IMR-90 (cell line): ENCODE data around the gene TUBB6. TPM values are rescaled to one million over a fixed set of nuclear protein-coding genes. Genes with fewer than 3 reads are reported as not detected.

Source experiments
- ATAC-seq: fragments of 200-7000 bp; cut with Tn5 transposase; 2 replicates; pipeline ENCODE4 v1.9.1; 2020; ENCODE audit warnings: low read depth, mild to moderate bottlenecking, moderate library complexity
- BruUV-seq: library from RNA; stranded (reverse); fragments of 400-500 nt; replicated peaks from 2 replicates; lab custom pipeline; 2021; lab: Mats Ljungman, UMichigan
- CTCF ChIA-PET: fragments of 300-600 bp; formaldehyde crosslinking; extraction: SDS; loops from one replicate; lab custom pipeline; 2021; ENCODE audit warnings: antibody characterized with exemption; lab: Yijun Ruan, JAX
- POLR2A ChIA-PET: fragments of 300-600 bp; sonication (Branson Sonifier 250); formaldehyde crosslinking; loops from one replicate; lab custom pipeline; 2022; ENCODE audit warnings: antibody characterized with exemption; ENCODE audit not compliant: unreplicated experiment; lab: Charles Lee
- DNase-seq: peaks from one replicate; pipeline ENCODE4 v3.0.0; 2013
- H2AFZ ChIP-seq: replicated peaks from 2 replicates; pipeline ENCODE3; 2013; ENCODE audit warnings: low read length, mild to moderate bottlenecking; ENCODE audit not compliant: poor library complexity
- H2AK5ac ChIP-seq: 2 replicates; pipeline ENCODE4 v1.6.1; 2013; ENCODE audit warnings: low read depth, low read length, inconsistent platforms
- H2AK9ac ChIP-seq: replicated peaks from 2 replicates; pipeline ENCODE3; 2013; ENCODE audit warnings: mild to moderate bottlenecking, low read depth, low read length, moderate library complexity; ENCODE audit not compliant: poor library complexity
- H2BK120ac ChIP-seq: 2 replicates; pipeline ENCODE4 v1.6.1; 2013; ENCODE audit warnings: low read depth, low read length, inconsistent platforms
- H2BK15ac ChIP-seq: 3 replicates; pipeline ENCODE4 v1.6.1; 2013; ENCODE audit warnings: low read depth, low read length, inconsistent platforms
- H2BK20ac ChIP-seq: 2 replicates; pipeline ENCODE4 v1.6.1; 2013; ENCODE audit warnings: low read depth, mild to moderate bottlenecking, inconsistent platforms, low read length, moderate library complexity
- H2BK5ac ChIP-seq: 2 replicates; pipeline ENCODE4 v1.6.1; 2013; ENCODE audit warnings: mild to moderate bottlenecking, low read depth, low read length, inconsistent platforms; ENCODE audit not compliant: poor library complexity, severe bottlenecking
- H3K14ac ChIP-seq: replicated peaks from 2 replicates; pipeline ENCODE4 v1.6.1; 2013; ENCODE audit warnings: low read depth, low read length, inconsistent platforms
- H3K18ac ChIP-seq: 2 replicates; pipeline ENCODE4 v1.6.1; 2013; ENCODE audit warnings: low read depth, low read length, control low read depth
- H3K23ac ChIP-seq: 2 replicates; pipeline ENCODE4 v1.6.1; 2013; ENCODE audit warnings: low read depth, low read length, inconsistent platforms
- H3K27ac ChIP-seq: 2 replicates; pipeline ENCODE4 v1.5.1; 2013; ENCODE audit warnings: mild to moderate bottlenecking, control low read depth, low read length; ENCODE audit not compliant: insufficient read depth
- H3K27me3 ChIP-seq: 2 replicates; pipeline ENCODE4 v1.6.1; 2013; ENCODE audit warnings: low read length; ENCODE audit not compliant: control insufficient read depth, insufficient read depth
- H3K36me3 ChIP-seq: 2 replicates; pipeline ENCODE4 v1.6.1; 2013; ENCODE audit warnings: low read length, mixed read lengths; ENCODE audit not compliant: control insufficient read depth, insufficient read depth
- H3K4ac ChIP-seq: 2 replicates; pipeline ENCODE4 v1.6.1; 2013; ENCODE audit warnings: low read depth, low read length, inconsistent platforms
- H3K4me1 ChIP-seq: 2 replicates; pipeline ENCODE4 v1.6.1; 2013; ENCODE audit warnings: low read length, mixed read lengths; ENCODE audit not compliant: control insufficient read depth, insufficient read depth
- H3K4me2 ChIP-seq: 2 replicates; pipeline ENCODE4 v1.6.1; 2013; ENCODE audit warnings: low read depth, mild to moderate bottlenecking, control low read depth, low read length, moderate library complexity
- H3K4me3 ChIP-seq: 2 replicates; pipeline ENCODE4 v1.5.1; 2013; ENCODE audit warnings: low read depth, mild to moderate bottlenecking, control low read depth, low read length, moderate library complexity; ENCODE audit not compliant: insufficient read depth
- H3K56ac ChIP-seq: 2 replicates; pipeline ENCODE4 v1.6.1; 2013; ENCODE audit warnings: low read length, inconsistent platforms; ENCODE audit not compliant: insufficient read depth; ENCODE audit errors: extremely low read depth
- H3K79me1 ChIP-seq, 2 experiments: 2 replicates each; pipeline ENCODE4 v1.6.1; 2013; ENCODE audit warnings: low read length in 2 of 2, inconsistent platforms in 1 of 2, low read depth in 1 of 2
- H3K9ac ChIP-seq: 2 replicates; pipeline ENCODE4 v1.6.1; 2013; ENCODE audit warnings: low read depth, low read length, control low read depth
- H3K9me1 ChIP-seq: 2 replicates; pipeline ENCODE4 v1.6.1; 2013; ENCODE audit warnings: low read length, inconsistent platforms; ENCODE audit not compliant: insufficient read depth
- H3K9me3 ChIP-seq: 2 replicates; pipeline ENCODE4 v1.6.1; 2013; ENCODE audit warnings: low read length; ENCODE audit not compliant: control insufficient read depth, insufficient read depth
- H4K20me1 ChIP-seq: 2 replicates; pipeline ENCODE4 v1.6.1; 2013; ENCODE audit warnings: low read length, inconsistent platforms; ENCODE audit not compliant: insufficient read depth
- H4K5ac ChIP-seq: 2 replicates; pipeline ENCODE4 v1.6.1; 2013; ENCODE audit warnings: mild to moderate bottlenecking, low read depth, low read length, control low read depth
- H4K8ac ChIP-seq, 2 experiments: 2 replicates each; pipeline ENCODE4 v1.6.1; 2013; ENCODE audit warnings: low read depth in 2 of 2, low read length in 2 of 2, control low read depth in 1 of 2, inconsistent platforms in 1 of 2
- H4K91ac ChIP-seq: 2 replicates; pipeline ENCODE4 v1.6.1; 2013; ENCODE audit warnings: low read depth, low read length, inconsistent platforms; ENCODE audit not compliant: insufficient read depth
- BHLHE40 ChIP-seq: fragments of 150-350 bp; IDR thresholded peaks from 2 replicates; pipeline ENCODE4 v1.6.1; 2016; ENCODE audit warnings: mild to moderate bottlenecking, low read depth, low read length
- CEBPB ChIP-seq: IDR thresholded peaks from 2 replicates; pipeline ENCODE4 v1.6.1; 2012; ENCODE audit warnings: low read depth, low read length, improper control_type of control experiment
- MAFK ChIP-seq: IDR thresholded peaks from 2 replicates; pipeline ENCODE4 v1.6.1; 2012; ENCODE audit warnings: low read depth, low read length, improper control_type of control experiment
- MXI1 ChIP-seq: IDR thresholded peaks from 2 replicates; pipeline ENCODE4 v1.6.1; 2012; ENCODE audit warnings: low read depth, mild to moderate bottlenecking, low read length, moderate library complexity, borderline replicate concordance
- POLR2A ChIP-seq: IDR thresholded peaks from 2 replicates; pipeline ENCODE4 v1.6.1; 2012; ENCODE audit warnings: mild to moderate bottlenecking, low read depth, low read length
- RFX5 ChIP-seq: IDR thresholded peaks from 2 replicates; pipeline ENCODE4 v1.8.0; 2012; ENCODE audit warnings: low read depth, mild to moderate bottlenecking, low read length, moderate library complexity
- SMC3 ChIP-seq: fragments of 150-350 bp; IDR thresholded peaks from 2 replicates; pipeline ENCODE4 v1.6.1; 2016; ENCODE audit warnings: low read depth, mild to moderate bottlenecking, antibody characterized with exemption, low read length, moderate library complexity
- WGBS, 2 experiments: methylation state at CpG; one replicate each; pipeline versions ENCODE4 v1.1.5 to v1.1.7; 2013; ENCODE audit warnings: missing lambda C conversion rate in 2 of 2; ENCODE audit not compliant: insufficient read length in 1 of 2; ENCODE audit errors: extremely low coverage in 2 of 2; 5-methylcytosine and 5-hydroxymethylcytosine counted together
- dilution Hi-C: fragments of 300-500 bp; cut with HindIII; formaldehyde crosslinking; loops from one replicate; pipeline ENCODE4 v1.14.3; 2018; ENCODE audit warnings: low sequenced_read_pairs; ENCODE audit not compliant: unreplicated experiment
- in situ Hi-C: fragments of 300-500 bp; cut with MboI; formaldehyde crosslinking; loops from 3 replicates; pipeline ENCODE4 v1.14.3; 2019; ENCODE audit warnings: low sequenced_read_pairs, inconsistent platforms, mixed read lengths
- intact Hi-C: fragments of 100-400 bp; cut with micrococcal nuclease; formaldehyde crosslinking; loops from 2 replicates; pipeline ENCODE4 v1.10.0; 2022
- polyA plus RNA-seq, 3 experiments: library from polyadenylated mRNA; depleted of rRNA; stranded (reverse); fragments of >200 nt; gene quantifications; 2 replicates each; pipeline ENCODE4 v1.2.3, GENCODE V29; 2012; ENCODE audit warnings: low replicate concordance in 1 of 3
- total RNA-seq: library from RNA; depleted of rRNA; stranded (reverse); fragments of >200 nt; gene quantifications from 2 replicates; pipeline ENCODE4 v1.2.3, GENCODE V29; 2012
- TF ChIP-seq, protein P1 (sequence below): fragments of 150-350 bp; IDR thresholded peaks from 2 replicates; pipeline ENCODE4 v1.6.1; 2016; ENCODE audit warnings: low read depth, mild to moderate bottlenecking, low read length, moderate library complexity, borderline replicate concordance
- TF ChIP-seq, protein P2 (sequence below): fragments of 150-350 bp; IDR thresholded peaks from 2 replicates; pipeline ENCODE4 v1.6.1; 2017; ENCODE audit warnings: mild to moderate bottlenecking, antibody characterized with exemption, low read length, low read depth
- TF ChIP-seq, protein P3 (sequence below): conservative IDR thresholded peaks from 2 replicates; pipeline ENCODE4 v1.5.1; 2012; ENCODE audit warnings: mild to moderate bottlenecking, low read depth, low read length, improper control_type of control experiment

TUBB6 gene
- total and polyA plus RNA-seq, 2 of the 4 experiments (the other 2 are of a cell fraction), result 927 to 1,040 TPM

DNA sequence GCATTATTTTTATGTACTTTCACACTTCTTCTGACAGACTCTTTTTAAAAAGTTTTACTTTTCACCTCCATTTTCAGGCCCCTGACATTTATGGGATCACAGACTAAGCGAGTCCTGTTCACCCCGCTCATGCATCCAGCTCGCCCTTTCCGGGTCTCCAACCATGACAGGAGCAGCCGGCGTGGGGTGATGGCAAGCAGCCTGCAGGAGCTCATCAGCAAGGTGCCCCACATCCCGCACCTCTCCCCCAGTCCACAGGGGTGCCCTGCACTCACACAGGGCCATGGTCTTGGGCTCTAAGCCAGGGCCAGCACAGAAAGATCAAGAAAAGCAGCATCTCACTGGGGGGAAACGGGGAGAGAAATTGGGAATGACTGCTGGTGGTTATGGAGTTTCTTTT is 45.3 kb upstream of the TUBB6 start (continued):
- TF ChIP-seq MXI1 (no peak), POLR2A (no peak), MAFK (no peak), RFX5 (no peak)

DNA sequence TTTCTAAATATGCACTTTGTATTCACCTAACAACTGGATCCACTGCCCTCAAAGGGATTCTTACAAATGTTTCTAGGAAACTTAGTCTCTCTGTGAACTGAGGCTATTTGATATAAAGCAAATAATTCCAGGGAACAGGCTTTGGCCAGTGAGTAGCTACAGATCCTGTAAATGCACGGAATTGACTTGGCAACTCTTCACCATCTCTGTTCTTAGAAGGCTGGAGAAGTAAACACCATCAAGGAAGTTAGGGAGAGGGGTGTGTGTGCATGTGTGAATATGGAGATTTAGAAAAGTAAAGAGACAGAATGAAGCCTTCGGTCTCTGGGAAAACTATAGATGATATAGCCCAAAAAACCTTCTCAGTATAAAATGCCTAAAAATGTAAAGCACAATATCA is 43.2 kb upstream of the TUBB6 start:
- H3K79me1 ChIP-seq, result no peaks in the 10 kb centered on the region
- H3K4me1 ChIP-seq, result no peaks in the 10 kb centered on the region
- intact Hi-C loops, result no loop called here
- no peak overlapping the region for H2BK20ac ChIP-seq
- H2AK9ac ChIP-seq, result no peak overlapping the region
- ChIA-PET CTCF (no interaction called here), POLR2A (no interaction called here)
- no peaks in the 10 kb centered on the region for H3K36me3 ChIP-seq
- H3K9ac ChIP-seq, result no peak overlapping the region
- no peaks in the 10 kb centered on the region for H3K9me3 ChIP-seq
- no peak overlapping the region for H3K18ac ChIP-seq
- H4K20me1 ChIP-seq, result no peaks in the 10 kb centered on the region
- no peak overlapping the region for H2AK5ac ChIP-seq
- in situ Hi-C loops, result no loop called here
- no peak overlapping the region for H4K5ac ChIP-seq
- no peak overlapping the region for H2AFZ ChIP-seq
- H4K91ac ChIP-seq, result no peak overlapping the region
- TF ChIP-seq RFX5 (no peak), CEBPB (no peak), MXI1 (no peak), MAFK (no peak), SMC3 (no peak), BHLHE40 (no peak)
- TF ChIP-seq, protein P1, sequence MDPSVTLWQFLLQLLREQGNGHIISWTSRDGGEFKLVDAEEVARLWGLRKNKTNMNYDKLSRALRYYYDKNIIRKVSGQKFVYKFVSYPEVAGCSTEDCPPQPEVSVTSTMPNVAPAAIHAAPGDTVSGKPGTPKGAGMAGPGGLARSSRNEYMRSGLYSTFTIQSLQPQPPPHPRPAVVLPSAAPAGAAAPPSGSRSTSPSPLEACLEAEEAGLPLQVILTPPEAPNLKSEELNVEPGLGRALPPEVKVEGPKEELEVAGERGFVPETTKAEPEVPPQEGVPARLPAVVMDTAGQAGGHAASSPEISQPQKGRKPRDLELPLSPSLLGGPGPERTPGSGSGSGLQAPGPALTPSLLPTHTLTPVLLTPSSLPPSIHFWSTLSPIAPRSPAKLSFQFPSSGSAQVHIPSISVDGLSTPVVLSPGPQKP, result no peak
- TF ChIP-seq, protein P2, sequence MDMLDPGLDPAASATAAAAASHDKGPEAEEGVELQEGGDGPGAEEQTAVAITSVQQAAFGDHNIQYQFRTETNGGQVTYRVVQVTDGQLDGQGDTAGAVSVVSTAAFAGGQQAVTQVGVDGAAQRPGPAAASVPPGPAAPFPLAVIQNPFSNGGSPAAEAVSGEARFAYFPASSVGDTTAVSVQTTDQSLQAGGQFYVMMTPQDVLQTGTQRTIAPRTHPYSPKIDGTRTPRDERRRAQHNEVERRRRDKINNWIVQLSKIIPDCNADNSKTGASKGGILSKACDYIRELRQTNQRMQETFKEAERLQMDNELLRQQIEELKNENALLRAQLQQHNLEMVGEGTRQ, result no peak
- TF ChIP-seq, protein P3, sequence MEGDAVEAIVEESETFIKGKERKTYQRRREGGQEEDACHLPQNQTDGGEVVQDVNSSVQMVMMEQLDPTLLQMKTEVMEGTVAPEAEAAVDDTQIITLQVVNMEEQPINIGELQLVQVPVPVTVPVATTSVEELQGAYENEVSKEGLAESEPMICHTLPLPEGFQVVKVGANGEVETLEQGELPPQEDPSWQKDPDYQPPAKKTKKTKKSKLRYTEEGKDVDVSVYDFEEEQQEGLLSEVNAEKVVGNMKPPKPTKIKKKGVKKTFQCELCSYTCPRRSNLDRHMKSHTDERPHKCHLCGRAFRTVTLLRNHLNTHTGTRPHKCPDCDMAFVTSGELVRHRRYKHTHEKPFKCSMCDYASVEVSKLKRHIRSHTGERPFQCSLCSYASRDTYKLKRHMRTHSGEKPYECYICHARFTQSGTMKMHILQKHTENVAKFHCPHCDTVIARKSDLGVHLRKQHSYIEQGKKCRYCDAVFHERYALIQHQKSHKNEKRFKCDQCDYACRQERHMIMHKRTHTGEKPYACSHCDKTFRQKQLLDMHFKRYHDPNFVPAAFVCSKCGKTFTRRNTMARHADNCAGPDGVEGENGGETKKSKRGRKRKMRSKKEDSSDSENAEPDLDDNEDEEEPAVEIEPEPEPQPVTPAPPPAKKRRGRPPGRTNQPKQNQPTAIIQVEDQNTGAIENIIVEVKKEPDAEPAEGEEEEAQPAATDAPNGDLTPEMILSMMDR, result no peak
- no peak overlapping the region for H3K4ac ChIP-seq
- no peak overlapping the region for H3K23ac ChIP-seq
- H3K27ac ChIP-seq, result no peak overlapping the region
- no peak overlapping the region for H3K4me3 ChIP-seq
- no peak overlapping the region for H3K4me2 ChIP-seq
- no CpG with 5 or more reads among the region's 2 CpGs for WGBS, 2 experiments
- dilution Hi-C loops, result no loop called here
- H3K9me1 ChIP-seq, result 0 out of 2 replicates have a peak, but pooled peaks cover 2% of the 10 kb centered on the region
- H2BK5ac ChIP-seq, result no peak overlapping the region
- no peak overlapping the region for H3K56ac ChIP-seq
- no peak overlapping the region for H2BK15ac ChIP-seq
- H3K14ac ChIP-seq, result no peak overlapping the region
- H3K27me3 ChIP-seq, result peaks cover 44% of the 10 kb centered on the region
- ATAC-seq (no peak), DNase-seq (no peak)
- H4K8ac ChIP-seq, result no peak overlapping the region
- H2BK120ac ChIP-seq, result no peak overlapping the region
- BruUV-seq, result no TSS peak
